Activated T-cell treated with anti-CD3 and anti-CD28 coated beads for 24 hours (primary cell): ENCODE data around the gene GRID1.

Experiments
- DNase-seq: peaks from one replicate; pipeline ENCODE4 v3.0.0-alpha.2; 2020; ENCODE audit warnings: low read depth

Gene GRID1

DNA sequence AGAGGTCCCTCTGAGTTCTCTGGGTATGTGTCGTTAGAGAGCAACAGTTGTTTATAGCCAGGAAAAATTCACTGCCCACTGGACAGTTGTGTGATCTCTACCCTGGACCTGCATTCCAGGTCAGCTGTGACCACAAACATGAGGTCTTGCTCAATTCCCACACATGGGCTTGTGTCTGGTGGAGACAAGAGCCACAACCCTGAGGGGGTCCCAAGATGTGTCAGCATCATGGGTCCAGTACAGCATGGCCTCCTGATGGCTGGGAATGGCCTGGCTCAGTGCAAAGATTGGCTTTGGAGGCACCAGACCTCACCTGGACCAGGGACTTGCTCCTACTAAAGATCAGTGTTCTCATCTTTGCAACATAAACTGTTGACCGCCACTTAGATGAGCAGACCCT lies 751.6 kb downstream of the GRID1 start:
- no peak for DNase-seq

DNA sequence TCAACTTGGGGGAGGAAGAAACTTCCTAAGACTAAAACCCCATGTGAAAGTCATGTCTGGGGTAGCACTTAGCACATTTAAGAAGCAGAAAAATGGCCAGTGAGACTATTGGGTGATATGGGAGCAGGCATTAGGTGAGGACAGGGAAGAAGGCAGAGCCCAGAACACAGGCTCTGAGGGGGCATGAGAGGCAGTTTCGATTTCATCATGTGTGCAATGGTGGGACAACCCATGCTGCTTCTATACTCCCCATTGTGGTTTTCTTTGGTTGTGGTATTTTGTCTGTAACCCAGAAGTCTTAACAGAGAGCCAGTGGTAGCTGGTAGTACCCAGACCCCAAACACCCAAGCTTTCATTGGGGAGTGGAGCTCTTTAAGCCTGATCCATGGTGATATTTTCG lies 752.0 kb downstream of the GRID1 start:
- DNase-seq, result no peak

DNA sequence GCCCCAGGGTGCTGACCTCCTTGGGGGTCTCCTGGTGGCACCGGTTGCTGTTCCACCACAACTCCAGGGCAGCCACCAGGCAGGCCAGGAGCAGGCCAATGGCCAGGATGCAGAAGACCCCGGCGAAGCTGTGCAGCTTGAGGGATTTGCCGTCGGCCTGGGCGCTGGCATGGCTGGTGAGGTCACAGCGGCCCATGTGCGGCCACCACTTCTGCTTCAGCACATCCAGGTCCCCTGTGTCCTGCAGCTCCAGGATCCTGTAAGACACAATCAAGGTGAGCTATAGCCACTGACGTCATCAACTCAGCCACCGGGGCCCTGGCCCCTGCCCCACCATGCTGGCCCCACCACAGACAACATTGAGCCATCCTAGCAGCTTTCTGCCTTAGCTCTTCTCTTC lies 753.2 kb downstream of the GRID1 start:
- DNase-seq, result no peak

DNA sequence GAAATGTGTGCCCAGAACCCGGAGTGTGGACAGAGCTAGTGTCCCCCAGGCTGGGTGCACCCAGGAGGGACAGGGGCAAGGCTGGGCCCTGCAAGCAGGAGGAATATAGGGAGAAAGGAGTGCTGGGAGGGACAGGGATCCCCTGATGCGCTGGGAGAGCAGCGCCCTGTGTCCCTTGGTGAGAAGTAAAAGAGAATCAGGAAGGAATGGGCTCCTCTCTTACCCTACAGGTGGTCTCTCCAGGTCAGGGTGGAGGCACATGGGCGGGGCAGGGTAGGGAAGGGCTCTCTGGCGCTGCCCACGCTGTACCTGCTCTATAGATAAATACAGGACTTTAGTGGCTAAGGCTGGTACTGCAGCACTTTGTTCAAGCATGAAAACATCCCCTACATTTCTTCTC lies 753.8 kb downstream of the GRID1 start:
- no peak for DNase-seq

DNA sequence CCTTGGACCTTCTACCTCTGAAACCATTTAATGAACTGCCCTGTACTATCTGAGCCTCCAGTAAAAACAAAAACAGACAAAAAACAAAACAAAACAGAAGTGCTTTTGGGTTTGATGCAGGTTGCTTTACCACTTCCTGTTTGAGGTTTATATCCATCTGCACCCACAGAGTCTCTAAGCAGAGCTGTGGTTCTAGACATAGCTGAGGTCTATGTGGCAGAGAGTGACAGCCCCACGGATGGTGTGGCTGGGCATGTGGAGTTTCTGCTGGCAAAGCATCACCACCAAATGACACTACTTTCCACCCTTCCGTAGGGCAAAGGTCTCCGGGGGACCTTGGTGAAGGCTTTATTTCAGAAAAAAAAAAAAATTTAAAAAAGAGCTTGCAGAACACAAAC lies 754.2 kb downstream of the GRID1 start:
- no peak for DNase-seq

DNA sequence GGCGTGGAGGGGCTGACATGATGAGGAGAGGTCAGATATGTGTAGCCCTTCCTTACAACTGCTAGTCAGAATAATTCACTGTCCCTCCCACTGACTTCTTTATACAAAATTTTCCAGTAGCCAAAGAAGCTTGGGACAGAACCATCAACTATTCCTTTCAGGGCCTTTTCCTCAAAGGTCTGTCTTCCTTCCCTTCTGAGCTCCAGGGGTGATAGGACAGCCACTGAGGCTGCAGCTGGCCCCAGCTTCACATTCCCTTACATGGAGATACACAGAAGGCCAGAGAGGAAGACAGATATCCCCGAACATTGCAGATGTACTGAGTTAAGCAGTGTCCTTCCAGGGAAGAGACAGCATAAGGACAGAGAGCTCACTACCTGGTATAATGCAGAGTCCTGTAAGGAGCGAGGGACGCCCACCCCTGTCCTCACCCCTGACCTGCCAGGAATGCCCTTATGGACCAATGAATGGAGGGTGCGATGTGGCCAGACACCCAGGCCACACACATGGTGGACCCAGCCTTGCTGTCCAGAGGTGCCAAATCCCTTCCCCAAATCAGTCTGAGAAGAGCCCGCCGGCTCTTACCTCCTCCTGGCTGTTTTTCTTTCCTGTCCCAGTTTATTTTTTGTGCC lies 754.7 kb downstream of the GRID1 start:
- no peak for DNase-seq

DNA sequence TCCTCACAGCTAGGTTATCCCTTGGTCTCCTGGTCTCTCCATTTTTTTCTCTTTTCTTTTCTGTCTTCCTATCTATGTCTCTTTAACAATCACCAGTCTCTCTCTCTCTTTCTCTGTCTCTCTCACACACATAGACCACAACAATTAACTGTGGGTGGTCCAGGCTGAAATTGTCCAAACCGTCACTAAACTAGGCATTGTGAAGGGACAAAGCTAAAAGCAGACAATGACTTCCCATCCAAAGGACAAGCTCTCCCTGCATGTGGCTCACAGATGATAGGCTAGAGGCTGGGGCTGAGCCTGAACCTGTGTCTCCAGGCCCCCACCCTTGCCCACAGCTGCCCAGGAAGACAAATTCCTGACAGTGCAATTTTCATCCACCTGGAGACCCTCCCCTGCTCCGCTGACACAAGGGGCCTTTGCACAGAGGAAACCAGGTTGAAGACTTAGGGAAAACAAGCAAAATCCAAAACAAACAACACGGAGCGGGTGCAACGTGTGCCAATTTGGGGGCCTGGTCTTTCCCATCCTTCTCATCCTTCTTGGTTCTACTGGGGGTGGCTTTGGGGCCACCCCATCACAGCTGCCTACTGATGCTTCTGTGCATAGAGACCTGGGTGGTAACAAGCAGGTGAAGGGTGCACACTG lies 755.4 kb downstream of the GRID1 start:
- DNase-seq, result no peak

DNA sequence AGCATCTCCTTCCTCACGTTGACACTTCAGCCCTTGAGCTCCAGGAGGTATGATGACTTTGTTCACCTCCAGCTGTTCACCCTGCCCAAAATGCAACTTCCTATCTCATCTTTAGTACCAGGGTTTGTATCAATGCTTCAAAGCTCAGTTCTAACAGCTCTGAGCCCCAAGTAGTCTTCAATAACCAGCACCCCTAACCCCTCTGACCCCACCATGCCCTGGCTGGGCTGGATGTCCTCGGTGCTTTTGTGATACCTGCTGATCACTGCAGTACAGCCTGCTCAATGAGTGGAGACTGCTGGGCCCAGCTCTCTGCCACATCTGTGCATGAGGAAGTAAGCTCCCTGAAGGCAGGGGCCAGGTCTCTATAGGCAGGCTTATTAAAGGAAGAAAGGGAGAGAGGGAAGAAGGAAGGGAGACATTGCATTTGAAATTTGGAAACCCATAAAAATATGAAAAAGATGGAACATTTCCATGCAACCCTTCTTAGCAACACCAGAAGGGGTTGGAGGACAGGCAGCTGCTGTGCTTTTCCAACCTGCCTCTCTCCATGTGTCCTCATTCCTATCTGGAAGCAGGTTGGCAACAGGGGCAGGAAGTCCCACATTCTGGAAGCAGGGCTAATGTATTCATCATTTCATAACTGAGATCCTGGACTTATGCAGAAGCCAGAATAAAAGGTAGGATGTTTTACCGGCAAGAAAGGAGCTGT lies 756.1 kb downstream of the GRID1 start:
- no peak for DNase-seq

DNA sequence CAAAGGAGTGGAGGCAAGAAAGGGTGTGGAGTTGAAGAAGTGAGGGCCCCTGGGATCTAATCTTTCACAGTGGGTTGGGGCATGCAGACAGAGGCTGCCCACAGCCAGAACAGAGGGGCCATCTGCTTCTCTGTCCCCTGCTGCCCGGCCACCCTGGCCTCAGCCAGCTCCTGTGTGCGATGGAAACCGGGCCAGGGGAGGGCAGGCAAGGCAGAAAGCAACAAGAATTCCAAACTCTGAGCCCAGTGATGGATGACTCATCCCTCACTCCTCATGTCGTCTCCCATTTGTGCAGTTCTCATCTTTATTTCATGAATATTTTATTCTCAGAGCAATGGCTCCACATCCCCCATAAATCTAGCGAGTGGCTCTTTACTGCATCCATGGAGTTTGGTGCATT lies 757.1 kb downstream of the GRID1 start:
- DNase-seq, result no peak

DNA sequence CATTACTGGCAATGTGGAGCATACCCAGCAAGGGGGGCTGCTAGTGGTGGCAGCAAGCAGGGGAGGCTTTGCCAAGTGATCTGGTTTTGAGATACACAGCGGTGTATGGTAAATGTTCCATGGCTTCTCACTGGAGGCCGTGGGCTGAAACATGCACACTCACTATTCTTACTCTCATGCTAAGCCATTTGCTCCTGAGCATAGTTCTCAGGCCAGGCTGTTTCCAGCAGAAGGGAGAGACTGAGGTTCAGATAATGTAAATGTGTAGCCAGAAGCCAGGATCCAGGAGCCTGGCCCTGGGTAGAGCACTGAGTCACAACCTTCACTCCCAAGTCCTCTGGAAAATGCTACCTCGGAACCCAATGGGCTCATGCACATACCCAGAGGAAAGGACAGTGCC lies 757.9 kb downstream of the GRID1 start:
- no peak for DNase-seq

DNA sequence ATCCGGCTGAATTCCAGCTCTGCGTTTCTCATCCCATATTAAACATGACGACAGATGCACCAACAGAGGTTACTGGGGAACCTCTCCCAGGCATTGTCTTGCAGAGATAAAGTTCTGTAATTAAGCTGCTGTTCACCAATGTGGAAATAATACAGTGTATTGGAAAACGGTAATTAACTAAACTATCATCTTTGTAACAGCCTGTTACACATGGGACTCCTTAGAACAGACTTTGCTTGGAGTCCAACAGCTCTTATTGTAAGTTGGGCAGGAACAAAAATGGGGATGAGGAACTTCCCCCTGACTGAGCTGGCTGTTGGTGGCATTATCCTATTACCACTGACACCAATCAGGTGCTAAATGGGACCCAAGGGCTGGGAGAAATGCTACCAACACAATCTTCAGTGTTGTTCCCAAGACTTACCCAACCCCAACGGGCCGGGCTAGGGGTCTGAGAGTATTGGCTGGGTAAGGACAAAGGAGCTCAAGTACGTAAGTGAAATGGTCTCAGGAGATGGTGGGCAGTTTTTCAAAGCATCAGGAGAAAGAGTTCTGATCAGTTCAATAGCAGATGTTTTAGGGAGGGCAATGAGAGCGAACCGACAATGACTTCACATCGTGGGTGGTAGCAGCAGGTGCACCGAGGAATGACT lies 759.4 kb downstream of the GRID1 start:
- no peak for DNase-seq

DNA sequence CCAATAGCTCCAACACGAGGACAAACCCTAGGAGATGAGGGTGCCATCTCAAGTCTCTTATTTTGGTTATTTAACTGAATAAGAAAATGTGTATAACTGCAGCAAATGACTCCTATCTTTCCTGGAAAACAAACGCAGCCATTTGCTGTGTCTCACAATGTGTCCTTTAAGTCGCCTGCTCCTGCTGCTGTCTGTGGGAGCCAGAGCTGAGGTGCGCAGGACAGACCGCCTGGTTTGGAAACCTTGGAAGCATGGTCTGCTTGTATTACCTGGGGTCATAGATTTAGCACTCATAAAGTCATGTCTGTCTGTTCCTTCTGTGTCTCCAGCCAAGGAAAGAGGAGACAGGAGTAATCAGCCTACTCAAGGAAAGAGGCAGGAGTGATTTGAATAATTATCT lies 760.2 kb downstream of the GRID1 start:
- no peak for DNase-seq

DNA sequence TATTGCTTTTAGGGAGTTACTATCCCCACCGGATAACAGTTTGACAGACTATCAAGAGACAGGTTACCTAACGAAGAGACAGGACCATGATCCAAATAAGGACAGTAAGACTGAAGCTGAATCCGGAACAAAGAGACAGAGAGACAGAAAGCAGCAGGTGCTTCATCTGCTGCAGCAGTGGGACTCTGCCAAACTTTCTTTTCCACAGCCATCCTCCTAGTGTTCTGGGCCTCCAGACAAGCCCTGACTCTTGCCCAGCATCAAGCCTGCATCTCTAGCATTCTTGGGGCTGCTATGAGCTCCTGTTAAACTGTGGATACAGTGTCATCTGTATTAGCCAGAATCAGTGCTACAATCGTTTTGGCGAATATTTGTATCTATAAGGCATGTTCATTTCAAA lies 761.7 kb downstream of the GRID1 start:
- no peak for DNase-seq

DNA sequence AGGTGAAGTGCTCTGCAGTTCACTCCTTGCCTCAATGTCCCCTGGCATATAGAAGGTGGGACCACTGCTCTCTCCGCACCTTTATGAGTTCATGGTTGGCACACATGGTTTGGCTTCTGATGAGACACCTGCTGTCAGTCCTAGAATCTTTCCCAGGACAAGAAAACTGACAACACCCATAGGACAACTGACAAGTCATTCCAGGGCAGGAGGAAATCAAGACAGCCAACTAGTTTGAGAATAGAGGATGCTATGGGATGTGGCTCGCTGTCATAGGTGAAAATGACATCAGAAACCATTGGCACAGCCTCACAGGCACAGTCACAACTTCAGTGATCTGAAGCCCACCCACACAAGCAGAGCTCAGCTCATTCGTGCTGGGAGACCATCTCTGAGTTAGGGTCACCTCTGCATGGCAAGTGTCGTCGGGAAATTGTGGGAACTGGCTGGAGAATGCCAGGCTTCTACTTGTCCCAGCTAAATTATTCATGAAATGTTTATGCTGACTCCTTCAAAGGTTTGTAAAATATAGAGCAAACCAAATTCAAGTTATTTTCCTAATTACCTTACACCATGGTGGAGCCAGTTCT lies 762.4 kb downstream of the GRID1 start:
- DNase-seq, result no peak

DNA sequence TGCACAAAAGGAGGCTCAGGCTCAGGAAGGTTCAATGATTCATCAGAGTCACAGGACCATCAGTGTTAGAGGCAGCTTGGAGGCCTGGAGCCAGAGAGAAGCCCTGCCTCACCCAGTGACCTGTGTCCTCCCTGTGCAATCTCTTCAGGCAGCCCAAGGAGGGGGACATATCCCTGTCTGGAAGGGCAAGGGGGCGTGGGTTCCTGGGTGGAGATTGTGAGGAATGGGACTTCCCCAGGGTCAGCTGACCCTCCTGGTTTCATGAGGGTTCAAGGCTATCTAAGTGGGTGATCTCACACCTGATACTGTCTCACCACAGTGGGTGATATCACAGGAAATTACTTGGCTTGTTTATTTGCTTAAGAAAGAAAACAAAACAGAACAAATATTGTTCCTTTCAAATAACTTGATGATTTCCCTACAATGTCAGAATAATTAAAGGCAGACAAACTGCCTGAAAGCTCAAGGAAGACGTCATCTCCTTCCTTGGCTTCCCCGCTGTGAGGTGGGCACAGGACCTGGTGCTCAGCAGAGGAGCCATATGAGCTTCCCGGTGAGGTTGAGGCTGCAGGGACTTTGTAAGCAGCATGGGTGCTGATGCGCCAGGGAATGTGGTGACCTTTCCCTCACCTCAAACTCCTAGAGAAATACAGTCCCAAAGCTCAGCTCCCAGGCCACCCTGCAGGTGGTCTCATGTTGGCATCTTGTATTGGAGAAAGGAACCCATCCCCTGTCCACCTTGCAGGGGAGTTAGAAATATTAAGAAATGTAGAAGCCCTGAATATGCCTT lies 763.2 kb downstream of the GRID1 start:
- DNase-seq, result no peak

DNA sequence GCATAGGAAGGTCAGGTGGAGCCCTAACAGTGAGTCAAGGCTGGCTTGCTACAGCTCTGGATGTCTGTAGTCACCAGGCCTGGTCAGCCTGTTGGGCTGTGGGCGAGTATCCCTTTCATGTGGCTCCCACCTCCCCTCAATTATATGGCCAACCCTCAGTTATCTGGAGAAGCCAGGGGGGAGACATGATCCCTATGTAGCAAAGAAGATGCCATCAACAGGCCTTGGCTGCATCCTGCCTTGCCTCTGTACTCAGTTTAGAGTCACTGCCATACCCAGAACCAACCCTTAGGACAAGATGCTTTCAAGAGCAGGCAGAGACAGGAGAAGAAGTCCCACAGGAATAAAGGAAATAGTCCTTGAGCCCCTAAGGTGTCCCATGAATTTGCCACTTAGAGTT lies 763.9 kb downstream of the GRID1 start:
- DNase-seq, result no peak

DNA sequence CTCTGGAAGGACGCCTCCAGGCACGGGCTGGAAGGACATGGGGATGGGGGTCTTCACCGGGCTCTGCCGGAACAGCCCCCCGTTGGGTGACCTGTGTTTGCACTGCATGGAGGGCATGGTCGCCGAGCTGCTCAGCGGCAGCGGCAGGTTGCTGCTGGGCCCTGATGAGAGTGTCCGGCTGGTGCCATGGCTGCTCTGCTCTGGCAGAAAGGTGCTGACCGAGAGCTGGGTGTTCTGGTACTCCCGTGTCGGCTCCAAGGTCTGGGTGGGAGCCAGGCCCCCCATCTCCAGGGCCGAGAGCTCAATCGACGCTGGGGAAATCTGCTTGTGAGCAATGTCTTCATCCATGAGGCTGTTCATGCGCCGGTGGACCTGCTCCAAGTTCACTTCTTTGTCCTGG lies 764.3 kb downstream of the GRID1 start:
- DNase-seq, result no peak

DNA sequence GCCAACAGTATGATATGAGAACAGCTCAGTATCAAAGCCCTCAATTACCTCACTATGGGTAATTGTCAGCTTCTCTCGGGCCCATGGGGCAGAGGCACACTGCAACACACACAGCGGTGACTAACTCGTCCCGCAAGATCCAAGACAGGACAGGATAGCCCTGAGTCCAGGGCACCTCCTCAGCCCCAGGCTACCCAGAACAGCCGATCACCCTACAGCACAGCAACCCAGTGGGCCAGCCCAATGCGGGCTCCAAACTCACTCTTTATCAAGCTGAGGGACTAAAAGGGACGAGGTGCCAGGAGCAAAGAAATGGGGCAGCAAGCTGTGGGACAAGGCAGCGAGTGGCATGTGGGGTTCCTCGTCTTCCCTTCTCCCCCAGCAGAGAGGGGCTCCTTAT lies 765.1 kb downstream of the GRID1 start:
- DNase-seq, result no peak

DNA sequence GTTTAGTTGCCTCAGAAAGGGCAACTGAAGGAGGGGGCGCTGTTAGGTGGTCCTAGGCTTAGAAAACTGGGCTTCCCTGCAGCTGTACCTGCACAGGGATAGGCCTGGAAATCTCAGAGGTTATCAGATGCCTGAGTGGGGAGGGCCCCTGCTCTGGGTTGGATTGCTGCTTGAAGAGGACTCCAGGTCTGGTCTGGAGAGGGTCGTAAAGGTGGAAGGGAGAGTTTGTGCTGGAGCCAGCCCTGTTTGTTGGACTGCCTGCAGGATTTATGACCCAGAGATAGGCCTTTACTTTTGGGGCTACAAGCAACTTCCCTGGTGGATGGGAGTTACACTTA lies 765.9 kb downstream of the GRID1 start:
- DNase-seq, result no peak

DNA sequence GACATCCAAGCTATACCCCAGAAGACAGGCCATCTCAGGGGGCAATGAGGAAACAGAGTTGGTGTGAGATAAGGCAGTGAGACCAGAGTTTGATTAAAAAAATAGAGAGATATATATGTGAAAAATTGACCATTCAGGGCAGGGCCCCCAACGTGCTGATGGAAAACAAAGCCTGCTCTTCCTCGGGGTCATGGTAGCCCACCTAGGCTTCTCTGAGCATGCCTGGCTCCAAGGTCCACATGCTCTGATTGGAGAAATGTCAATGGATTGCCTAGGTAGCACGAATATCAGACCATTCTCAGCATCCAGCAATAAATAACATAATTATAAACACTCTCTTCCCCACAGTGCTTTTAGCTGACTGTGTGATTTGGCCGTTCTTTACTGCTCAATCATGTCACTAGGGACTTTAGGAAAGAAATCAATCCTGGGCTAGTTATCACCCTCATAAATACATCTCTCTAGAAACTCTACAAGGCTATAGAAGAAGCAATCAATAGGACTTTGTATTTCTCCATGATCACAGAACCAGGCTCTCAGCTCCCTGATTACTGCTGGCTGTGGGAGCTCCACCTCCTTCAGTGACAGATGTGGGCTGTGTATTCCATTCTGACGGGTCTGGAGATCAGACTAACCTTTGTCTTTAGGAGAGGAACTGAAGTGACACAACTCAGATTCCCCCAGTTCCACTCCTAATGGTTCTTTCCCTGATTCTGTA lies 766.4 kb downstream of the GRID1 start:
- no peak for DNase-seq

DNA sequence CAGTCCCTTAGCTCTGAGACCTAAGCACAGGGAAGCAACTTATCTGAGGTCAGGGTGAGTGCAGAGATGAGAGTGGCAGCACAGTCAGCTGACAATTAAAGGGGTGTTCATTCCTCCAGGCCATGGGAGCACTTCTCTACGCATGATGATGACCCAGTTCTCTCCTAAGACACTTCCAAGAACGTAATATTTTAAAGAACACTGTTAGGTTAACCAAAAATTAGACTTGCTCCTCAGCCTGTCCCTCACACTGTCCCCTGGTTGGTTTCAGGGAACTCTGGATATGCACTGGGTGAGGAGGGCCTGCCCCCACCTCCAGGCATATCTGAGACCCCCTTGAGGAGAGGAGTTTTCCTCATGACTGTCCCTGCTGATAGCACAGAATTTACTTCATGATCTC lies 767.5 kb downstream of the GRID1 start:
- no peak for DNase-seq
